HG03060 (cell line): Measurements from ENCODE around the gene CCDC88B.

ENCODE experiments used
- ATAC-seq: cut with Tn5 transposase; IDR thresholded peaks from one replicate; pipeline ENCODE4 v1.9.1; 2021; ENCODE audit warnings: low read depth, moderate number of reproducible peaks; ENCODE audit not compliant: unreplicated experiment

CCDC88B gene

GRCh38 chr11:64341851-64342791 is 2.1 kb downstream of the CCDC88B start:
- ATAC-seq: no peak

- ATAC-seq: no peak
Observed at GRCh38 chr11:64342869-64343745, 3.1 kb downstream of the CCDC88B start.

- no peak for ATAC-seq
Observed at GRCh38 chr11:64343767-64344559, 4.0 kb downstream of the CCDC88B start.

- ATAC-seq: no peak
Observed at GRCh38 chr11:64344787-64345186, 4.8 kb downstream of the CCDC88B start.

- ATAC-seq: no peak
Observed at GRCh38 chr11:64347193-64347867, 7.3 kb downstream of the CCDC88B start.

- no peak for ATAC-seq
Observed at GRCh38 chr11:64348383-64349024, 8.5 kb downstream of the CCDC88B start.

GRCh38 chr11:64349025-64349387 is 9.0 kb downstream of the CCDC88B start:
- ATAC-seq: no peak

GRCh38 chr11:64349404-64349803 is 9.4 kb downstream of the CCDC88B start:
- ATAC-seq: no peak

- no peak for ATAC-seq
Observed at GRCh38 chr11:64351136-64351631, 11.2 kb downstream of the CCDC88B start.

GRCh38 chr11:64352099-64352994 is 12.3 kb downstream of the CCDC88B start:
- no peak for ATAC-seq

GRCh38 chr11:64352995-64353714 is 13.2 kb downstream of the CCDC88B start:
- ATAC-seq: no peak

- ATAC-seq: no peak
Observed at GRCh38 chr11:64353715-64354506, 13.9 kb downstream of the CCDC88B start.

GRCh38 chr11:64355078-64355940 is 15.3 kb downstream of the CCDC88B start:
- no peak for ATAC-seq

- ATAC-seq: no peak
Observed at GRCh38 chr11:64356498-64357411, 16.8 kb downstream of the CCDC88B start.

GRCh38 chr11:64357446-64357845 is 17.4 kb downstream of the CCDC88B start:
- no peak for ATAC-seq
